ENCODE data around the gene AMACR.

DNA sequence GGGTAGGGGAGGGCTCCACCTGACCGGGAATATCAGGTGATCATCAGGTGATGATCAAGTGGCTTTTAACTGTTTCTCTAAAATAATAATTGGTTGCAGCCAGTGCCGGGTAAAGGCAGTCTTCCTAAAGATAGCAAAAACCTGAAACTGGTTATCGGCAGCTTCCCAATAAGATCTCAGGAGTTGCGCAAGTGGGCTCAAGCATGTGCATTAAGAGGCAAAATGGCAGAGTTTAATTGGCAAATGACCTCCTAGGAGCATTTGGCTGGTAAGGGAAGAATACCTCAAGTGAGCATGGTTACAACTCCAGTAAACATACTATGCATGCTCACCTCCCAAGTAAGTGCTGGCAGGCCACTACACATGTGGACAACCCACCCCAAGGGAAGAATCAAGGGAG is 31.0 kb upstream of the AMACR start:
- TF ChIP-seq YY1 (IDR thresholded peaks at IDR 0.05; ENCODE audit: insufficient read depth, insufficient read length) (no peak), SUZ12 (IDR thresholded peaks at IDR 0.05; ENCODE audit: extremely low read depth, insufficient read depth, insufficient read length) (no peak), ZNF274 (IDR thresholded peaks at IDR 0.05; ENCODE audit: low read depth, low read length) (no peak)
